Measurements from ENCODE around the gene ABTB1. TPM values are rescaled to one million over a fixed set of nuclear protein-coding genes. Genes with fewer than 3 reads are reported as not detected.

Gene ABTB1
- total RNA-seq, 1 experiment from 2014 or later: 12.5 TPM

GRCh38 chr3:127719369-127719768, 46.6 kb downstream of the ABTB1 start:
- Mint-ChIP-seq H3K4me3 (no peak overlapping the region), H3K27me3 (ENCODE audit: low read depth) (no peaks in the 10 kb centered on the region; the same call in 1 of the 2 replicates), H3K36me3 (peaks cover 6% of the 10 kb centered on the region; the same call in 1 of the 2 replicates), H3K9me3 (peaks cover 8% of the 10 kb centered on the region), H3K4me1 (peaks cover 25% of the 10 kb centered on the region), H3K27ac (no peak overlapping the region)
- ChIA-PET CTCF (interaction anchor here (0.6 kb wide), 1 partner anchor 42 kb away, joined by 4 read pairs; no protein-coding TSS in a partner anchor), POLR2A (no interaction called here)
- TF ChIP-seq ELF4 (CRISPR knock-in tag; IDR thresholded peaks at IDR 0.05; ENCODE audit: low read depth): no peak
- no peak for TF ChIP-seq SOX15 (CRISPR knock-in tag; IDR thresholded peaks at IDR 0.05)
- TF ChIP-seq HMGA2 (CRISPR knock-in tag; IDR thresholded peaks at IDR 0.05): no peak
- no peak for TF ChIP-seq NFYB (CRISPR knock-in tag; conservative IDR thresholded peaks at IDR 0.05; ENCODE audit: low read depth)
- no peak for TF ChIP-seq RELA (CRISPR knock-in tag; IDR thresholded peaks at IDR 0.05; ENCODE audit: borderline replicate concordance)
- no peak for TF ChIP-seq NFE2L1 (CRISPR knock-in tag; IDR thresholded peaks at IDR 0.05)
- no peak for TF ChIP-seq FOXK1 (CRISPR knock-in tag; IDR thresholded peaks at IDR 0.05)
- no peak for DNase-seq (ENCODE audit: low spot score)
- ATAC-seq: no peak

GRCh38 chr3:127720161-127720823, 47.5 kb downstream of the ABTB1 start:
- H3K4me3 Mint-ChIP-seq: no peak overlapping the region
- ChIA-PET POLR2A (no interaction called here), CTCF (interaction anchor here (0.6 kb wide), 1 partner anchor 43 kb away, joined by 4 read pairs; no protein-coding TSS in a partner anchor)
- peaks cover 8% of the 10 kb centered on the region; the same call in 1 of the 2 replicates for H3K36me3 Mint-ChIP-seq
- TF ChIP-seq CREB1 (CRISPR knock-in tag; IDR thresholded peaks at IDR 0.05) (no peak), IRF2 (CRISPR knock-in tag; IDR thresholded peaks at IDR 0.05; ENCODE audit: borderline replicate concordance, low read depth) (no peak), AR (CRISPR knock-in tag; IDR thresholded peaks at IDR 0.05) (no peak)
- H3K27me3 Mint-ChIP-seq (ENCODE audit: low read depth): peaks cover 6% of the 10 kb centered on the region
- H3K4me1 Mint-ChIP-seq: peaks cover 23% of the 10 kb centered on the region
- H3K27ac Mint-ChIP-seq: no peak overlapping the region
- peaks cover 14% of the 10 kb centered on the region for H3K9me3 Mint-ChIP-seq
- DNase-seq (ENCODE audit: low spot score) (no peak), ATAC-seq (no peak)

GRCh38 chr3:127720985-127721935, 48.5 kb downstream of the ABTB1 start:
- peaks cover 16% of the 10 kb centered on the region for H3K9me3 Mint-ChIP-seq
- no peak overlapping the region for H3K27ac Mint-ChIP-seq
- ChIA-PET CTCF (interaction anchor here (1.0 to 1.3 kb wide), 2 partner anchors 25 to 42 kb away, joined by 3 read pairs; no protein-coding TSS in a partner anchor), POLR2A (no interaction called here)
- no peak overlapping the region for H3K4me3 Mint-ChIP-seq
- DNase-seq (ENCODE audit: low spot score): no peak
- H3K27me3 Mint-ChIP-seq (ENCODE audit: low read depth): peaks cover 7% of the 10 kb centered on the region
- peaks cover 8% of the 10 kb centered on the region; the same call in 1 of the 2 replicates for H3K36me3 Mint-ChIP-seq
- no peak for ATAC-seq
- peaks cover 23% of the 10 kb centered on the region for H3K4me1 Mint-ChIP-seq
- TF ChIP-seq RELA (CRISPR knock-in tag; IDR thresholded peaks at IDR 0.05; ENCODE audit: borderline replicate concordance) (no peak), ZBTB43 (CRISPR knock-in tag; IDR thresholded peaks at IDR 0.05) (no peak), ZNF416 (CRISPR knock-in tag; IDR thresholded peaks at IDR 0.05) (no peak), PRDM15 (CRISPR knock-in tag; IDR thresholded peaks at IDR 0.05) (no peak), SP1 (CRISPR knock-in tag; conservative IDR thresholded peaks at IDR 0.05) (no peak), PREB (CRISPR knock-in tag; IDR thresholded peaks at IDR 0.05; ENCODE audit: borderline replicate concordance) (no peak), HMGA2 (CRISPR knock-in tag; IDR thresholded peaks at IDR 0.05) (no peak)
- TF ChIP-seq, protein P1, sequence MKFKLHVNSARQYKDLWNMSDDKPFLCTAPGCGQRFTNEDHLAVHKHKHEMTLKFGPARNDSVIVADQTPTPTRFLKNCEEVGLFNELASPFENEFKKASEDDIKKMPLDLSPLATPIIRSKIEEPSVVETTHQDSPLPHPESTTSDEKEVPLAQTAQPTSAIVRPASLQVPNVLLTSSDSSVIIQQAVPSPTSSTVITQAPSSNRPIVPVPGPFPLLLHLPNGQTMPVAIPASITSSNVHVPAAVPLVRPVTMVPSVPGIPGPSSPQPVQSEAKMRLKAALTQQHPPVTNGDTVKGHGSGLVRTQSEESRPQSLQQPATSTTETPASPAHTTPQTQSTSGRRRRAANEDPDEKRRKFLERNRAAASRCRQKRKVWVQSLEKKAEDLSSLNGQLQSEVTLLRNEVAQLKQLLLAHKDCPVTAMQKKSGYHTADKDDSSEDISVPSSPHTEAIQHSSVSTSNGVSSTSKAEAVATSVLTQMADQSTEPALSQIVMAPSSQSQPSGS (CRISPR knock-in tag; IDR thresholded peaks at IDR 0.05; ENCODE audit: borderline replicate concordance, low read depth): no peak
- TF ChIP-seq, protein P2, sequence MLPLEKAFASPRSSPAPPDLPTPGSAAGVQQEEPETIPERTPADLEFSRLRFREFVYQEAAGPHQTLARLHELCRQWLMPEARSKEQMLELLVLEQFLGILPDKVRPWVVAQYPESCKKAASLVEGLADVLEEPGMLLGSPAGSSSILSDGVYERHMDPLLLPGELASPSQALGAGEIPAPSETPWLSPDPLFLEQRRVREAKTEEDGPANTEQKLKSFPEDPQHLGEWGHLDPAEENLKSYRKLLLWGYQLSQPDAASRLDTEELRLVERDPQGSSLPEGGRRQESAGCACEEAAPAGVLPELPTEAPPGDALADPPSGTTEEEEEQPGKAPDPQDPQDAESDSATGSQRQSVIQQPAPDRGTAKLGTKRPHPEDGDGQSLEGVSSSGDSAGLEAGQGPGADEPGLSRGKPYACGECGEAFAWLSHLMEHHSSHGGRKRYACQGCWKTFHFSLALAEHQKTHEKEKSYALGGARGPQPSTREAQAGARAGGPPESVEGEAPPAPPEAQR (CRISPR knock-in tag; IDR thresholded peaks at IDR 0.05): no peak
